HG03139 (cell line): Measurements from ENCODE around the gene RNF111.

Experiments
- ATAC-seq: cut with Tn5 transposase; IDR thresholded peaks from one replicate; pipeline ENCODE4 v1.9.1; 2021; ENCODE audit not compliant: unreplicated experiment

The RNF111 gene

DNA sequence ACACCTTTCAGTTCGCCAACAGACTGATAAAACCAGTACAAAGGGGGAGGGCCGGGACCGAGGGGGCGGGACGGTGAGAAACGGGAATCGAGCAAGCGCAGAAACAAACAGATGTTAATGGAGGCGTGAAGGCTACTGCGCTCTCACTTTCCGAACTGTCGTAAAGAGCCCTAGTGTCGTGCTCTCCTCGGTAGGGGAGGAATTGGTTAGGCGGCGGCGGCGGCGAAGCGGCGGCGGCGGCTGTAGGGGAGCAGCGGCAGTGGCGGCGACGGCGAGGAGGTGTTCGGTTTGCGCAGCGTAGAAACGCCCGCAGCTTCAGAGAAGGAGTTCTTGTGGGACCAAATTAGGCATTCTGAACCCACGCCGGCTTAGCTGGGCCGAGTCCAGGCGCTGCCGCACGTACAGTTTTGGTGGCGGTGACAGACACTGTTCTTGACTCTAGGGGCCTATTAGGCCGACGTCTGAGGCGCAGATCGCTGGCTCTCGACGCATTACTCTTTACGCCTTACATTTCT lies at the start of gene RNF111:
Gene RNF111, plus strand, starts transcription at position 173 of the 515 bp plus-strand sequence. CDS start 43,160 bp downstream, outside the sequence.
- peak; percentile 60 for ATAC-seq

- no peak for ATAC-seq
Measured at GRCh38 chr15:58947179-58947578, 40.3 kb upstream of the RNF111 start.

DNA sequence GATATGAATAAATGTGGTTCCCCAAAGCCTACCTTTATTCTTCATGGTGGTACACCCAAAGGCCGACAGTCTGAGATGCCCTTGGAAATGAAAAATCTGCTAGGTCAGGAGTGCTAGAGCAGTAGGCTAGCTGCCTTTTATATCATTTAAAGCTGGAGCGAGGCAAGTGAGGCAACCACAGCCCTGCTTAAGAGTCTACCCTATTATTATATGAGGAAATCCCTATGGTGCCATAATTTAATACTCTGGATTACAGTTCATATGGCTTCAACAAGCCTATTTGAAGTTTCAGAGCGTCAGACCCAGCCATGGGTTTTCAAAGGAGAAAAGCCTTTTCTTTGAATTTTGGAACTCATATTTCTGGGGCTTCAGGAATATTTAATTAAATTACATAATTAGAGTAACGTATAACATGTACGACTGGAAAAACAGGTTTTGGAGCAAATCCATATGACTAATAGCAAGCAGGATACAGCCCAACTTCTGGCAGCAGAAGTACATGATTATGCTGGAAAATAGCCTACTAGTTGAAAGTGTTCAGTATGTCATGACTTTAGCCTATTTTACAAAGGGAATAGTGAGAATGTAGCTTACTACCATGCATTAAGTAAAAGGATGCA lies 36.0 kb upstream of the RNF111 start:
- no peak for ATAC-seq

- ATAC-seq, result no peak
Measured at GRCh38 chr15:58952751-58953150, 34.7 kb upstream of the RNF111 start.

- no peak for ATAC-seq
Measured at GRCh38 chr15:58957101-58957973, 30.1 kb upstream of the RNF111 start.

- ATAC-seq, result no peak
Measured at GRCh38 chr15:58958811-58959210, 28.7 kb upstream of the RNF111 start.

GRCh38 chr15:58962136-58962535 lies 25.3 kb upstream of the RNF111 start:
- ATAC-seq, result no peak

DNA sequence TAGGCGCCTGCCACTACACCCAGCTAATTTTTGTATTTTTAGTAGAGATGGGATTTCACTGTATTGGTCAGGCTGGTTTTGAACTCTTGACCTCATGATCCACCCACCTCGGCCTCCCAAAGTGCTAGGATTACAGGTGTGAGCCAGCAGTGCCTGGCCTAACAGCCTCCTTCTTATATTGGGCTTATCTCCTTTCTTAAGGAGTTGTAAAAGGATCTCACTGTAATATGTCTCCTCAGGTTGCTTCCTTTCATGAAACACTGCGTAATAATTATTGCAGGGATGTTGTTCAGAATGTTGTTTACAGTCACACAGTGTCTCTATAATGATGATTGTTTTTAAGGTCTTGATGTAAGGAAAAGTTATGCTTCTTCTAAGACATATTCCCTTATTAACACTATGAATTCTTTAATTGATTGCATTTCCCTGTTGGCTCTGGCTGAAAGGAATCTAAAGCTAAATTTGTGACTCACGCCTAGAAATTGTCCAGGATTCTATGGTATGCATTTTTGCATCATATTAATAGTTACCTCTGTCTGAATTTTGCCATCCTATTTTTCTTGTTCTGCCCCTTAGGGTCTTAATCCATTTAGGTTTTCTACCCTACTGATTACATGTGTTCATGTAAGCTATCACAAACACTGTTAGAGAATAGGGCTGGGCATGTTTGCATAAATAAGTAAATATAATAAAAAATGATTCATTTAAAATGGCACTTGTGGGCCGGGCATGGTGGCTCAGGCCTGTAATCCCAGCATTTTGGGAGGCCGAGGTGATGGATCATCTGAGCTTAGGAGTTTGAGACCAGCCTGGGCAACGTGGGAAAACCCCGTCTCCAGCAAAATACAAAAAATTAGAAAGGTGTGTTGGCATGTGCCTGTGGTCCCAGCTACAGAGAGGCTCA lies 24.5 kb upstream of the RNF111 start:
- ATAC-seq, result no peak

GRCh38 chr15:58966698-58967097 lies 20.8 kb upstream of the RNF111 start:
- no peak for ATAC-seq

DNA sequence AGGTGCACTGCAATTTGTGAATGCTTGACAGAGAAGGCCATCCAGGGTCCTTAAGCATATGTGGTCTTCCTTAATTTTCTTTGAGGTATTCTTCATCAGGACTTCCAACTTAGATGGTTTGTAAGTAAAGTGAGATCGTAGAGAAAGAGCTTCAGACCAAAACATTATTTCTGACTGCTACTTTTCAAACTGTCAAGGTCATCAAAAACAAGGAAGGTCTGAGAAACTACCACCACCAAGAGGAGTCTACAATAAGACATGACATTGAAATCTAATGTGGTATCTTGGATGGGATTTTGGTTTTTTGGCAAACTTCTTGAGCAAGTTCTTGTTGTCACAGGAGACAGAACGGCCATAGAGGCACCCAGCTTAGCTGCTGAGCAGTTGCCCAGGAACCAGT lies 20.0 kb upstream of the RNF111 start:
- no peak for ATAC-seq

DNA sequence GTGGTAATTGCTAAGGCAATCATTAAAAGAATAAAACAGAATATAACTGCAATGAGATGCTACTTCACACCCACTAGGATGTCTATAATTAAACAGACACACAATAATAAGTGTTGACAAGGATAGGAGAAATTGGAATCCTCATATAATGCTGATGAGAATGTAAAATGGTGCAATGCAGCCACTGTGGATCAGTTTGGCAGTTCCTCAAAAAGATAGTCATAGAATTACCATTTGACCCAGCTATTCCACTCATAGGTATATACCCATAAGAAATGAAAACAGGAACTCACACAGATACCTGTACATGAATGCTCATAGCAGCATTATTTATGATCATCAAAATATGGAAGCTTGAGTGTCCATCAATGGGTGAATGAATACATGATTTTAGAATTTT lies 9.6 kb upstream of the RNF111 start:
- ATAC-seq, result no peak

DNA sequence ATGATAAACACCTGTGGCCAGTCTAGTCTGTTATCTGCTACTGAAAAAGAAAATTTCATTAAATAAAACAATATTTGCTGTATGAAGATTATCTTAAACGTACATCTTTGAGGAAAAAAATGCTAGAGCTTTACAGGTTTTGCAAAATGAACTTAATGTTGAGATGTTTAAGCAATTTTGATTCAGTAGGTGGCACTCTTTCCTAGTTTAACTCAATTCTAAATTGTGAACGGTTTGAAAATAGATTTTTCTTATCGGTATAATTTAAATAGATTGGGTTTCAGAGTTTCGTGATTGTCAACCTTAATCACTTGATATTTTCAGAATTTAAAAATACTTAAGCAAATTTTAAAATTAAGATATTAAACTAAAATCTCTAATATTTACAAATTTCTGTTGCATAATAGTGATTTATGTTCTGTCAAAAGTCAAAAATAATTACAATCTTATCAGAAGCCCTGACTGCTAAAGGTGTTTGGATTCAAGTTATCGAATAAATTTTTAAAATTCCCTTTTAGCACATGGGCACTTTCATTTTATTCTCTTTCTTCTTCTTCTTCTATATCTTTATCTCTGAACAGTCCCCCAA lies 7.0 kb upstream of the RNF111 start:
- ATAC-seq, result no peak

DNA sequence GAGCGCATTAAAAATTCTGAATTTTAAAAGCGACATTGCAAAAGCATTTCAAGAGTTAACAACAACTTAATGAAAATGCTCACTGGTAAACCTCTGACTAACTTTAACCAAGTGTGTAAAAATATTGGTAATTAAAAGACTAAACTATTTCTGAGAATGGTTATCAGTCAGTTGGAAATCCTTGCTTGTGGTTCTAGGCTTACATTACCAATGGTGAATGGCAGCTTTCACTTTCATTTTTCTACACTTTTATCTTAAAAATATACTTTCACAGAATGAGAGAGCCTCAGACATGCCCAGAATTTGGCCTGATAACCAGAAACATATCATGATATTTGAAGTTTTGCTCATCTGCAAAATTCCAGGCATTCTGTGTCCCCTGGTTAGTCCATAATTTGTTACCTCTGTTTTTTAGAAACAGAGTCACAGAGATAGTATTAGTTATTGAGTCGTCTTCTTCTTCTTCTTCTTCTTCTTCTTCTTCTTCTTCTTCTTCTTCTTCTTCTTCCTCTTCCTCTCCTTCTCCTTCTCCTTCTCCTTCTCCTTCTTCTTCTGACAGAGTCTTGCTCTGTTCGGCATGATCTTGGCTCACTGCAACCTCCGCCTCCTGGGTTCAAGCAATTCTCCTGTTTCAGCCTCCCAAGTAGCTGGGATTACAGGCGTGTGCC lies 5.5 kb upstream of the RNF111 start:
- no peak for ATAC-seq

DNA sequence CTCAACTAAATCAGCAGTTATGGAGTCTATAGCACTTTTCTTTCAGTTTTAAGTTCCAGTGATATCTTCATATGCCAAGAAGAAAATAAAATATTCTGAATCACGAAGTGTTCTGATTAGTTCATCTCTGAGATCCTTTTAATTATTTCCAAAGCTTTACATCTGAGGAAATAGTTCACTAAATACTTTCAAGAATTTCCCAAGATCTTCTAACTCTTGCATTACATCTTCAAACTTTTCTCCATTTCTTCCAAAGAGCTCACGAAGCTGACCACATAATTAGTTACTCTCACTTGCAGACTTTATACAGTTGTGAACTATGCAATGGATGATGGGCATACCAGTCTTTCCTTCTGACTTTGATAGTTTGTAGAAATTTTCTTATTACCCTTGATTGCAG lies 4.2 kb upstream of the RNF111 start:
- no peak for ATAC-seq

GRCh38 chr15:58985443-58985842 lies 2.0 kb upstream of the RNF111 start:
- no peak for ATAC-seq

- peak; percentile 13 for ATAC-seq
Measured at GRCh38 chr15:58987036-58987435, 427 bp upstream of the RNF111 start.

DNA sequence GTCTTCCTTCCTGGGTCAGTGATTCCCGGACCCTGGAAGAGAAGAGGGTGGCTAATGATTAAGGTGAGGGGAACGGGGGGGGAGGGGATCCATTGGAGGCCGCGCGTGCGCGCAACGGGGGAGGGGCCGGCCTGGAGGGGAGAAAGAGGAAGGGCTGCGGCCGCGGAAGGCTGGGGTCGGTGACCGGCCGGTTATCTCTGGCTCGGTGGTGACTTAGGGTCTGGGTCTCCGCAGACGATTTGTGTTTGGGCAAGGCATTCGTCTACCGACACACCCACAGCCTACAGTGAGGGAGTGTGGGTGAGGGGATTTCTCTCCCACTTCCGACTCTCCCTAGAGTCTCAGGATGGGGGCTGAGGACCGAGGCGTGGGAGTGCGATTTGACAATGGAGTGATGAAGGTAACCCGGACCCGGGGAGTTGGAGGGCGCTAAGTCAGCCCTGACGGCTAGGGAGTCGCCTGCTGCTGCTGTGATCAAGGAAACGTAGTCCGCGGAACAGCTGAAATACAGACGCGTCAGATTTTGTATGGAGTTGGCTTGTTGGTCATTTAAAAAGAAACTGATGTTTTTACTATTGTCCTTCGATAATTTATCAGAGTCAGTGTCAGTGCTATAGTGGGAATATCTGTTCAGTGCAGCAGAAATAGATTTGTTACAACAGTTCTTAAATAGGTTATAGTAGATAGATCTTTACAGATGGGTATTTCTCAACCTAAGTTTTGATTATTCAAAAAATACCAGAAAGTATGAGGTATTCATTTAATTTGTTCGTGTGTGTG lies 733 bp downstream of the RNF111 start:
- ATAC-seq, result peak; percentile 40

DNA sequence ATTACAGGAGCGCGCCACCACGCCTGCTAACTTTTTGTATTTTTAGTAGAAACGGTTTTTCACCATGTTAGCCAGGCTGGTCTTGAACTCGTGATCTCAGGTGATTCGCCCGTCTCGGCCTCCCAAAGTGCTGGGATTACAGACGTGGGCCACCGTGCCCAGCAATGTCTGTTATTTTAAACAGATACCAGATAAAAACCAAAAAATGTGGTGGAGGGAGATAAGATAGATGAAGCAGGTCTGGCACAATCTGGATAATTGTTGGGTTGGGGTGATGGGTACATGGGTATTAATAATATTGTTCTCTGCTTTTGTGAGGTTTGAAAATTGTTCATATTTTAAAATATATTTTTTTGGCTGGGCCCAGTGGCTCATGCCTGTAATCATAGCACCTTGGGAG lies 4.7 kb downstream of the RNF111 start:
- ATAC-seq, result no peak

- no peak for ATAC-seq
Measured at GRCh38 chr15:58994906-58995453, 7.5 kb downstream of the RNF111 start.
